ENCODE results near the gene SLC19A1. TPM values are rescaled to one million over a fixed set of nuclear protein-coding genes. Genes with fewer than 3 reads are reported as not detected.

Gene SLC19A1
- total and polyA plus RNA-seq, 3 experiments from 2014 or later: 7.0 to 66.8 (median 55.7) TPM

DNA sequence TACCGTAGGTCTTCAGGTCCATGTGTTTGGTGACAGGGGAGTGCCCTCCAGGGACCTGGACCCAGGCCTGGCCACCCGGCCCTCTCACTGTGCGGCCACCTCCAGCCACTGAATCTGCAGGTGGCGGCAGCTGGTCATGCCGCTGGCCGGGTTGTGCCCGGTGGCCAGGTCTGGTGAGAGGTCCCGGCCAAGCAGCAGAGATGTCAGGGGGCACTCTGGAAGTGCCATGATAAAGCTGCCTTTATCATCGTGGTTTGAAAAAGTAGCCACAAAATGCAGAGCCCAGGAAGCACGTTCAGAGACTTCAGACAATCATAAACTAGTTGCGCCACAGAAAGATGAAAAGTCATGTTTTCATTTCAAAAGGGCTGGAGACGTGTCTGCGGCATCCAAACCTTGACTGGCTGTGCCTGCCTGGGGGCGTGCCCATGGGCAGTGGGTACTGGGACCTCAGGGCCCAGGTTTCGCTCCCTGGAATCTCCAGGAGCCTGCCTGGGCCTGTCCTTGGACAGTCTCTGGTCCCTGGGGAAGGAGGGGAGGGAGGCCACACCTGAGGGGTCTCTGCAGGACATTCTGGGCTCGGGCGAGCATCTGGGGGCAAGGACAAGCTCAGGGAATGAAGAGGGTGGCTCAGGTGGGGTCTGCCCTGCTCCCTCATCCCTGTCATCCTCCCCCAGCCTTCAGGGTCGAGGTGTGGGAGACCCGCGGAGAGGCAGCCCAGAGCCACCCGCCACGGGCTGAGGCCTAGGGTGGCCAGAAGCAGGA lies 92.4 kb downstream of the SLC19A1 start:
- H3K4me3 ChIP-seq (ENCODE audit: low read length): no peak overlapping the region
- no peaks in the 10 kb centered on the region for H3K27me3 ChIP-seq (ENCODE audit: insufficient read depth, low read length, poor library complexity, severe bottlenecking)
- no peaks in the 10 kb centered on the region for H3K9me3 ChIP-seq (ENCODE audit: low read length)
- no peaks in the 10 kb centered on the region for H3K36me3 ChIP-seq (ENCODE audit: insufficient read depth, low read length)
- H3K36me3 Mint-ChIP-seq: no peaks in the 10 kb centered on the region
- H3K4me3 Mint-ChIP-seq: peak overlapping the region in 1 of 7 donors; percentile 65
- H3K9me3 Mint-ChIP-seq: no peaks in the 10 kb centered on the region
- CTCF ChIA-PET: no interaction called here
- POLR2A ChIA-PET: no interaction called here
- DNase-seq: peak in 1 of 5 donors; percentile 36
- peaks cover 11 to 33% of the 10 kb centered on the region in 2 donors for H3K27me3 Mint-ChIP-seq
- no peaks in the 10 kb centered on the region for H3K4me1 ChIP-seq (ENCODE audit: insufficient read depth, low read length)
- no peak overlapping the region for H3K27ac Mint-ChIP-seq
- H3K27ac ChIP-seq (ENCODE audit: low read depth, low read length): no peak overlapping the region
- peaks cover 0 to 2% (median 0%) of the 10 kb centered on the region in 3 donors for H3K4me1 Mint-ChIP-seq

DNA sequence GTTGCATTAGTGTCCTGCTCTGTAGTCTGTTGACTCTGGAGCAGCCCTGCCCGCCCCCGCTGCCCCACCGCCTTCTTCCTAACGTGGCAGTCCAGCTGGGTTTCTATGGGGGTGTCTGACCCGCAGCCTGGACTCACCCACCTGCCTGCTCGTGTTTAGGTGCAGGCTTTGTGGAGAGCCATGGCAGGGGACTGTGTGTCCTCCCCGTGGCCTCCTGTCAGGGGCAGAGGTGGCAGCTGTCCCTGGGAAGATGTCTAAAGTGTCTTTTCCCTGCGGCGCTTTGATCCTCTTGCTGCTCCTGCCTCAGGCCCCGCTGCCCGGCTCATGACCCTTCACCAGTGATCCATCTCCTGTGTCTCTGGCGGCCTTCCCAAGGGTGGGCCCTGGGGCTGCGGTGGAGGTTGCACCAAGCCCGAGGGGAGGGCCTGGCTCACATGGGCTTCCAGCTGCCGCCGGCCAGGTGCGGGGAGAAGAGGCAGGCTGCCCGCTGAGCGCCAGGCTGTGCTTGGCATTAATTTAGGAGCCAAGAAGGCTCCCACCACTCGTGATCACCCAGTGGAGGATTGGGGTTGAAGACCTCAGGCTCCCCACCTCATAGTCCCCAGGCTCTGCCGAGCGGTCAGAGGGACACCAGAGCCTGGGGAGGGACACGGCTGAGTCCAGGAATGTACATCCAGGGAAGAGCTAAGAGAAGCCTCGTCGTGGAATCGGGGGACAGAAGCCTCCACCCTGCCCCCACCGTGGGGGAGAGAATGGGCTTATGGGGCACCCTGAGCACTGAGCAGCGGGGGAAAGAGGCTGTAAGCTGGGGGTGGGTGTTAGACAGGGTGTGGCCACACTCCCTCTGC lies 93.2 kb downstream of the SLC19A1 start:
- POLR2A ChIA-PET: no interaction called here
- Mint-ChIP-seq H3K9me3 (no peaks in the 10 kb centered on the region), H3K27ac (no peak overlapping the region), H3K4me3 (no peak overlapping the region), H3K36me3 (no peaks in the 10 kb centered on the region), H3K27me3 (peaks cover 11 to 35% of the 10 kb centered on the region in 2 donors), H3K4me1 (peaks cover 0 to 2% (median 0%) of the 10 kb centered on the region in 3 donors)
- H3K27ac ChIP-seq (ENCODE audit: low read depth, low read length): no peak overlapping the region
- H3K4me3 ChIP-seq (ENCODE audit: low read length): no peak overlapping the region
- H3K36me3 ChIP-seq (ENCODE audit: insufficient read depth, low read length): no peaks in the 10 kb centered on the region
- peak in 1 of 5 donors; percentile 37 for DNase-seq
- CTCF ChIA-PET: no interaction called here
- no peaks in the 10 kb centered on the region for H3K4me1 ChIP-seq (ENCODE audit: insufficient read depth, low read length)
- H3K27me3 ChIP-seq (ENCODE audit: insufficient read depth, low read length, poor library complexity, severe bottlenecking): no peaks in the 10 kb centered on the region
- H3K9me3 ChIP-seq (ENCODE audit: low read length): no peaks in the 10 kb centered on the region

DNA sequence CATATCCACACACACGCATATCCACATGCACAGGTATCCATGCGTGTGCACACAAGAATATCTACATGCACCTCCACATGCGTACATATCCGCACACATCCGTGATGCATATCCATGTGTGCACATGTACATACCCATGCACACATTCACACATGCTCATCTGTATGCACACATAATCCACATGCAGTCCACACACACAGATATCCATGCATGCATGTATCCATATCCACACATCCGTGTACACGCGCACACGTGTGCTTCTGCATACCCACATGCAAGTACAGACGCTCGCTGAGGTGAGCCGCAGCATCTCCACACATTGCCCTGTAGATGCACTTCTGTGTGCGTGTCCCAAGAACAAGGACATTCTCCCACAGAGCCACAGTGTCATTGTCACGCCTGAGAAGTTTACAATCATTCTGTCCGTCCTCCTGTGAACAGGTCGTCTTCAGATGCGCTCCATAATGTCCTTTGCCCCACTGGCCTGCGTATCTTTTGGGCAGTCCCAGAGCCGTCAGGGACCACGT lies 93.9 kb downstream of the SLC19A1 start:
- POLR2A ChIA-PET: no interaction called here
- CTCF ChIA-PET: no interaction called here
- Histone ChIP-seq H3K36me3 (ENCODE audit: insufficient read depth, low read length) (no peaks in the 10 kb centered on the region), H3K4me3 (ENCODE audit: low read length) (no peak overlapping the region), H3K9me3 (ENCODE audit: low read length) (no peaks in the 10 kb centered on the region), H3K4me1 (ENCODE audit: insufficient read depth, low read length) (no peaks in the 10 kb centered on the region), H3K27ac (ENCODE audit: low read depth, low read length) (no peak overlapping the region), H3K27me3 (ENCODE audit: insufficient read depth, low read length, poor library complexity, severe bottlenecking) (no peaks in the 10 kb centered on the region)
- no peak overlapping the region for H3K27ac Mint-ChIP-seq
- H3K27me3 Mint-ChIP-seq: peaks cover 11 to 35% of the 10 kb centered on the region in 2 donors
- no peaks in the 10 kb centered on the region for H3K36me3 Mint-ChIP-seq
- peaks cover 0 to 2% (median 0%) of the 10 kb centered on the region in 3 donors for H3K4me1 Mint-ChIP-seq
- H3K4me3 Mint-ChIP-seq: no peak overlapping the region
- no peaks in the 10 kb centered on the region for H3K9me3 Mint-ChIP-seq
- DNase-seq: no peak

Other genes starting within 250 kb of the SLC19A1 start
- 1 to 10 TPM; 1.9 to 2.2 TPM for gene COL18A1, start 137.3 kb downstream of the SLC19A1 start, total RNA-seq
- 4.7 TPM for gene COL18A1, start 137.3 kb downstream of the SLC19A1 start, polyA plus RNA-seq
- gene PCBP3, start 101.3 kb upstream of the SLC19A1 start, total RNA-seq: under 1 TPM; 0.31 to 0.35 TPM
- gene PCBP3, start 101.3 kb upstream of the SLC19A1 start, polyA plus RNA-seq: 0.38 TPM

All from CD8-positive, alpha-beta memory T cell (primary cell).